ENCODE results near the gene PLD5.
"Not testable (repeated sequence)": the region's sequence is repeated elsewhere in the genome, so short reads cannot be mapped to it uniquely, and the experiment has no call there.

Gene PLD5

GRCh38 chr1:242264419-242264818 lies 260.1 kb downstream of the PLD5 start:
- not testable (repeated sequence) for DNase-seq

GRCh38 chr1:242245255-242245654 lies 279.2 kb downstream of the PLD5 start:
- DNase-seq: no peak

- no peak for DNase-seq
These were observed 281.0 kb downstream of the PLD5 start for GRCh38 chr1:242243472-242243871.

- DNase-seq: no peak
These were observed 281.5 kb downstream of the PLD5 start for GRCh38 chr1:242242983-242243382.

GRCh38 chr1:242241936-242242335 lies 282.6 kb downstream of the PLD5 start:
- DNase-seq: no peak

GRCh38 chr1:242240691-242241090 lies 283.8 kb downstream of the PLD5 start:
- no peak for DNase-seq

DNA sequence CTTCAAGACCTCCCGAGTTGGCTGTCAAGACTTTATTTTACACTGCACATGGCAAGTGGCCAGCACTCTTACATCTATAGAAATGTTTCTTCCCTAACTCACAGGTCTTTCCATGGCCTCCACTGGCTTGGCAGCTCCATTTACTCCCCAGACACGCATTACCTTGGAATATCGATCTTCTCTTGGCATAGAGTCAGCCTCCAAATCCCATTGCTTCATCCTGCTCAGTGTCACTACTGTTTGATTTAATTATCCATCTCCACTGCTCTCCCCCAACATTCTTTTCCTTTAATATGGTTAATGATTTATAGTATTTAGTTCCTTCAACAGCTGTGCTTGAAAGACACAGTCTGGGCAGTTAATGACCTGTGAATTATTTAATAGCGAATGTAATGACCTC lies 284.4 kb downstream of the PLD5 start:
- no peak for DNase-seq

DNA sequence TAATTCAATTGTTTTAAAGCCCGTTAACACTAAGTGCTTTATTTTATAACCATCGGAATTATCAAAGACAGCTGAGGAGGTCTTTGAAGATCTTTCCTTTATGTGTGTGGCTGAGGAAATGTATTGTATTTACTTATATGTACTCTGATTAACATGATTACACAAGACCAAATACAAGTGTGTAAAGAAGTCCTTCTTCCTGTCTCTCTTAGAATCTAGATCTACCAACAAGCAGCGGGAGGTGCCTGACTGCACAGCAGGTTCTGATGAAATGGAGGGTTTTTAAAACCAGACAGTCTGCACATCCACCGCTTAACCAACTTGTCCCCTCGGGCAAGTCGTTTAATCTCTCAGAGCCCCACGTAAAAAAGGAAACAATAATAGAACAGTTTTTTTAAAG lies 285.1 kb downstream of the PLD5 start:
- DNase-seq: no peak

- DNase-seq: no peak
These were observed 287.4 kb downstream of the PLD5 start for GRCh38 chr1:242237051-242237450.

DNA sequence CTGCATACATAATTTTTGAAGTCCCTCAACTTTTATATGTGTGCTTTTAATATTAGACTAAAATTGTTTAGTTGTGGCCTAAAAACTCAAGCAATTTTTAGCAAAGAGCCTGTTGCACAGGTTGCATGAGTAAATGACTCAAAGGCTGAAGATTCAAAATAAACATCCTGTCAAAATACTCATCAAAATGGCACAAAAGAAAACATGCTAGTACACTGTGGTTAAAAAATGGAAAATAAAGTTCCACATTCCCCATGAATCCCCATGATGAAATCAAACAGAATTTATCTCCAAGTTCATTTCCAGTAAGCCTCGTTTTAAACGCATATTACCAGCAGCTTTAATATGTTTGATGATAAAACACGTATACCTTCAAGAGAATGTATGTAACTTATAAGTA lies 295.5 kb downstream of the PLD5 start:
- DNase-seq: no peak

- no peak for DNase-seq
These were observed 298.5 kb downstream of the PLD5 start for GRCh38 chr1:242225767-242226573.

DNA sequence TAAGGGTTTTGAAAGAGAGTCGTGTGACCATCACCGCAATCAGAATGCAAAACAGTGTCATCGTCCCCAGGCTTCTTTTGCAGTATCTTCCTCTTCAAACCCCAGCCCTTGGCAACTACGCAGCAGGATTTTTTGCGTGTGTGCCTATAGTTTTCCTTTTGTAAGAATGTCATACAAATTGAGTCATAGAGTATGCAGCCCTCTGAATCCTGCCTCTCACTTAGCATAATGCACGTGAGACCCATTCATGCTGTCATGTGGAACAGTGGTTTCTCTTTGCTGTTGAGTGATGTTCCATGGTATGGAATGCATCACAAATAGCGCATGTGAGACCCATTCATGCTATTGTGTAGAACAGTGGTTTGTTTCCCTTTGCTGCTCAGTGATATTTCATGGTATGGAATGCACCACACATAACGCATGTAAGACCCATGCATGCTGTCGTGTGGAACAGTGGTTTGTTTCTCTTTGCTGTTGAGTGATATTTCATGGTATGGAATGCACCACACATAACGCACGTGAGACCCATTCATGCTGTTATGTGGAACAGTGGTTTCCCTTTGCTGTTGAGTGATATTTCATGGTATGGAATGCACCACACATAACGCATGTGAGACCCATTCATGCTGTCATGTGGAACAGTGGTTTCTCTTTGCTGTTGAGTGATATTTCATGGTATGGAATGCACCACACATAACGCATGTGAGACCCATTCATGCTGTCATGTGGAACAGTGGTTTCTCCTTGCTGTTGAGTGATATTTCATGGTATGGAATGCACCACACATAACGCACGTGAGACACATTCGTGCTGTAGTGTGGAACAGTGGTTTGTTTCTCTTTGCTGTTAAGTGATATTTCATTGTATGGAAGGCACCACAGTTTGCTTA lies 299.4 kb downstream of the PLD5 start:
- not testable (repeated sequence) for DNase-seq

DNA sequence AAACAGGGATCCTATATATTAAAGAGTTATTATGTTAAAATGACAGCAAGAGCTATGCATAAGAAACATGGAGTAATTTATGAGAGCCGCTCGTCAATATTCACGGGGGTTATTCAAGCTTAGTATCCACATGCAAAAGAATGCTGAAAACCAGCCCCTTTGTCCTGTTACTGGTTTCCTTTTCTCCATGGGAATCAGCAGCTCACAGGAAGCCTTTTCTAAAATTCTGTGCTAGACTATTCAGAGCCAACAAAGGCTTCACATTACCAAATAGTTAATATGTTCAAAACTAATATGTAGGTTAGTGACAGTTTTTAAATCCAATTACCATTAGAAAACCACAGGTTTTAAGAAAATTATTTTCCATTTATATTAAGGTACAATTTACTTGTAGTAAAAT lies 300.0 kb downstream of the PLD5 start:
- no peak for DNase-seq

DNA sequence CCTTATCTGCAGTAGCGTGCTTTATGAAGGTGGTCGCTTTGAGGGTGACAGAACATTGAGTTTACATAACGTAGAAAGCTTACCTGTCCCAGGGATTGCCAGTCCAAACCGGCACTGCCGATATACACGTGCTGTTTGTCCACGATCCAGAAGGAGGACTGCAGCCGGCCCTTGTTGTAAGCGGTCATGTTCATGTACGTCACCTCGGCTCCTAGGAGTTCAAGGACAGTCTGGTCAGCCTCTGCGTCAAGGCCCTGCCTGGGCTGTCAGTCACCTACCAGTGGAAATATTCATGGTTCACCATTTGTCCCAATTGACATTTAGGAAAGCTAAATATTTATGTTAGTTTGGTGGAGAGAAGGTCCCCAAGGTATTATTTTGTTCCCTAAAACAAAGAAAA lies 304.6 kb downstream of the PLD5 start:
- no peak for DNase-seq

DNA sequence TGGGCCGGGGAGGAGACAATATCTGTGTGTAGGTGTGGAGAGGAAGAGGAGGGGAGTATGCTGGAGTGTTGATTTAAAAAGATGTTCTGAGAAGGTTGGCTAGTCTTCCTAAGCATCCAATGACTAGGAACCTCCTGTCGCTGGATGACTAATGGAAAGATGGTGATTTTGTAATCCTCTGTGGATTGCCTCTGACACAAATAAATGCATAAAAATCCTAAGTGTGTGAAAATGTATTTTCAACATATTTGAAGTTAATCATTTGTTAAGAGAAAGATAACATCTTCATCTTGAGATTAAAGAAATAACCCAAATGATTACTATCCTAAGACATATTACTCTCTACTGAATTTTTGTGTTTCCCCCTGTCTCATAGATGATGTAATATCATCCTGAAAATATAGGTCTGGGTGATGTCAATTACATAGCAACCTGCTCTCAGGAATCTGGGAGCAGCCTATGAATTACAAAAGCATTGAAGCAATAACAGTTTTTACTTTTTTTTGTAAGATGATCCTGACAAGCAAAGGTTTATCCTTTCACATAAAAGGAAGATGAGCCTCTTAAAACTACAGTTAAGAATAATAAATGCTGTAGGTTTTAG lies 305.1 kb downstream of the PLD5 start:
- DNase-seq: no peak

- DNase-seq: no peak
These were observed 308.1 kb downstream of the PLD5 start for GRCh38 chr1:242216368-242216767.

- not testable (repeated sequence) for DNase-seq
These were observed 310.0 kb downstream of the PLD5 start for GRCh38 chr1:242214455-242214854.

GRCh38 chr1:242212961-242213360 lies 311.5 kb downstream of the PLD5 start:
- DNase-seq: not testable (repeated sequence)

GRCh38 chr1:242212401-242212800 lies 312.1 kb downstream of the PLD5 start:
- DNase-seq: no peak

GRCh38 chr1:242211254-242212022 lies 313.1 kb downstream of the PLD5 start:
- no peak for DNase-seq

GRCh38 chr1:242210316-242210715 lies 314.2 kb downstream of the PLD5 start:
- DNase-seq: not testable (repeated sequence)

DNA sequence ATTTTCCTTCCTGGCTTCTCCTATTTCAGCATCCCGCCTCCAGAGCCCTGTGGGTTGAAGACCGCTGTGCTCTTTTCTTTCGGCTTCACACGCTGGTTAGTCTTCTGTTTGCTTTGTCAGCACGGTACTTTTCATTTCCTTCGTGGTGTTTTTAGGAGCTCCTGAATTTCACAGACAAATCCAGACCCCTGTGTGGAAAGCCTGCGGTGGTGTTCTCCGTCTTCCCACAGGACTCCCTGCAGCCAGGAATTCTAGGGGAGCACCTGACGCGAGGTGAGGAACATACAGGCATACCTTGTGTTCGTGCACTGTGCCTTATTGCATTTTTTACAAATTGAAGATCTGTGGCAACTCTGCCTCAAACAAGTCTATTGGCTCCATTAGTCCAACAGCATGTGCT lies 315.4 kb downstream of the PLD5 start:
- DNase-seq: no peak

- DNase-seq: no peak
These were observed 316.5 kb downstream of the PLD5 start for GRCh38 chr1:242208021-242208420.
